ENCODE results near the gene SLC25A38.

SLC25A38 gene

GRCh38 chr3:39445927-39446326 is 62.8 kb downstream of the SLC25A38 start:
- peaks cover 0 to 2% (median 0%) of the 10 kb centered on the region in 4 experiments for H3K4me1 ChIP-seq (ENCODE audit: control extremely low read depth in 1 of 4, control insufficient read depth in 4 of 4, insufficient read depth in 4 of 4, low read length in 3 of 4)
- CTCF ChIA-PET = interaction anchor here (0.9 to 4.3 kb wide), 9 partner anchors 12 to 97 kb away, joined by 3 to 25 read pairs (median 3); no protein-coding TSS in a partner anchor
- H3K9me3 ChIP-seq (ENCODE audit: control extremely low read depth in 1 of 5, control insufficient read depth in 4 of 5, insufficient read depth in 2 of 5, low read depth in 1 of 5, low read length in 4 of 5) = no peaks in the 10 kb centered on the region
- no peaks in the 10 kb centered on the region for H3K27me3 ChIP-seq (replicated peaks in 2 of 5; ENCODE audit: control insufficient read depth in 4 of 5, insufficient read depth in 5 of 5, low read length in 4 of 5)
- POLR2A ChIA-PET = no interaction called here
- H3K4me3 ChIP-seq (ENCODE audit: control insufficient read depth in 1 of 7, extremely low read depth in 1 of 7, insufficient read depth in 4 of 7, low read depth in 2 of 7, low read length in 6 of 7) = no peak overlapping the region
- no peak for DNase-seq
- H3K27ac ChIP-seq (ENCODE audit: insufficient read depth in 1 of 2, low read depth in 1 of 2, low read length in 2 of 2, poor library complexity in 1 of 2, severe bottlenecking in 2 of 2) = no peak overlapping the region
- WGBS (ENCODE audit: insufficient coverage) = 80% methylated on average over 1 of the region's 2 CpGs
- H3K36me3 ChIP-seq (ENCODE audit: control insufficient read depth in 4 of 4, insufficient read depth in 4 of 4, low read length in 3 of 4) = no peaks in the 10 kb centered on the region

DNA sequence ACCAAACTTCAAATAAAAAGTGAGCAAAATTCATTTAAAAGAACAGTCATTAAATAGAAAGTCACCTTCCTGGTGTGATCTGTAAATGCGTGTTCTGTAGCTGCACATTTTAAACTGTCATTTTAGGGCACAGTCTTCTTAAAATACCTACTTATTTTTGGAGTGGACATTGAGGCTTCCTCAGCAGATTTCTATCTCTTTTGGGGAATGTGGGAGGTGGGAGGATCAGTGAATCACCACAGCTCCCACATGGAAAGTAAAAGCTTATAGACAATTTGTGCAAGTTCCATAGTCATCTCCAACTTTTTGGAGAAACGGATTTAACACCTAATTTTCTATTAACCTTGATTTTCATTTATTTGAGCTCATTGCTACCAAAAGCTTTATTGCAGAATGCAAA is 63.3 kb downstream of the SLC25A38 start:
- H3K9me3 ChIP-seq (ENCODE audit: control extremely low read depth in 1 of 5, control insufficient read depth in 4 of 5, insufficient read depth in 2 of 5, low read depth in 1 of 5, low read length in 4 of 5) = no peaks in the 10 kb centered on the region
- POLR2A ChIA-PET = no interaction called here
- H3K27ac ChIP-seq (ENCODE audit: insufficient read depth in 1 of 2, low read depth in 1 of 2, low read length in 2 of 2, poor library complexity in 1 of 2, severe bottlenecking in 2 of 2) = no peak overlapping the region
- no peak overlapping the region for H3K4me3 ChIP-seq (ENCODE audit: control insufficient read depth in 1 of 7, extremely low read depth in 1 of 7, insufficient read depth in 4 of 7, low read depth in 2 of 7, low read length in 6 of 7)
- CTCF ChIA-PET = interaction anchor here (0.9 to 4.3 kb wide), 9 partner anchors 13 to 97 kb away, joined by 3 to 25 read pairs (median 3); no protein-coding TSS in a partner anchor
- no peak for DNase-seq
- no peaks in the 10 kb centered on the region for H3K27me3 ChIP-seq (replicated peaks in 2 of 5; ENCODE audit: control insufficient read depth in 4 of 5, insufficient read depth in 5 of 5, low read length in 4 of 5)
- no peaks in the 10 kb centered on the region for H3K36me3 ChIP-seq (ENCODE audit: control insufficient read depth in 4 of 4, insufficient read depth in 4 of 4, low read length in 3 of 4)
- peaks cover 0 to 2% (median 0%) of the 10 kb centered on the region in 4 experiments for H3K4me1 ChIP-seq (ENCODE audit: control extremely low read depth in 1 of 4, control insufficient read depth in 4 of 4, insufficient read depth in 4 of 4, low read length in 3 of 4)
- WGBS (ENCODE audit: insufficient coverage) = no CpG with 5 or more reads among the region's 2 CpGs
